ENCODE data around the gene H6PD. TPM values are rescaled to one million over a fixed set of nuclear protein-coding genes. Genes with fewer than 3 reads are reported as not detected.

The H6PD gene
- total and polyA plus RNA-seq, 2 experiments from 2014 or later = 1.2 to 4.7 TPM

GRCh38 chr1:9231648-9232332 lies 2.8 kb upstream of the H6PD start (continued):
- TF ChIP-seq, protein P1, sequence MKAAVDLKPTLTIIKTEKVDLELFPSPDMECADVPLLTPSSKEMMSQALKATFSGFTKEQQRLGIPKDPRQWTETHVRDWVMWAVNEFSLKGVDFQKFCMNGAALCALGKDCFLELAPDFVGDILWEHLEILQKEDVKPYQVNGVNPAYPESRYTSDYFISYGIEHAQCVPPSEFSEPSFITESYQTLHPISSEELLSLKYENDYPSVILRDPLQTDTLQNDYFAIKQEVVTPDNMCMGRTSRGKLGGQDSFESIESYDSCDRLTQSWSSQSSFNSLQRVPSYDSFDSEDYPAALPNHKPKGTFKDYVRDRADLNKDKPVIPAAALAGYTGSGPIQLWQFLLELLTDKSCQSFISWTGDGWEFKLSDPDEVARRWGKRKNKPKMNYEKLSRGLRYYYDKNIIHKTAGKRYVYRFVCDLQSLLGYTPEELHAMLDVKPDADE (IDR thresholded peaks at IDR 0.05) = no peak
- TF ChIP-seq EZH2 (IDR thresholded peaks at IDR 0.05; ENCODE audit: low read depth, unreplicated experiment) (no peak), POLR2AphosphoS5 (IDR thresholded peaks at IDR 0.05; ENCODE audit: low read depth) (no peak)

DNA sequence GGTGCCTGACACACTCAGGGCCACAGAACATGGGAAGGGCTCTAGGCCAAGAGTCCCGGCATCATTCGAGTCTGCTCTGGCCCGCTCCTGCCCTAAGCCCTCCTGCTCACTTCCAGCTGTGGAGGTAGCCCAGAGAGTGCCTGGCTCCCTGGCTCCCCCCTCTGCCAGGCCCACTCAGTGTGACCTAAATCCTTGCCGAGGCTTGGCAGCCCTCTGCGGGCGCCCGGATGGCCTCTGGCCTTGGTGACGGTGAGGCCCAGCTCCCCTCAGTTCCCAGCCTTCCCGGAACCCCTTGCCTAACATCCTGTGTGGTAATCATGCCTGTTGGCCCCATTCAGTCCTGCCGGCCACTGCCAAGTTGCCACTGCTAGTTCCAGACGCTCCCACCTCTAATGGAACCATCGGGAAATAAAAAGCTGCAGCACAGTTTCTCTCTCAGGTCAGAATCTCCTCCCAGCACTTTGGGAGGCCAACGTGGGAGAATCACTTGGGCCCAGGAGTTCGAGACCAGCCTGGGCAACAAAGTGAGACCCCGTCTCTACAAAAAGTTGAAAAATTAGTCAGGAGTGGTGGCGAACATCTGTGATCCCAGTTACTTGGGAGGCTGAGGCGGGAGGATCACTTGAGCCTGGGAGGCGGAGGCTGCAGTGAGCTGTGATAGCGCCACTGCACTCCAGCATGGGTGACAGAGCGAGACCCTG lies 1.2 kb upstream of the H6PD start:
- Histone ChIP-seq H3K27me3 (ENCODE audit: insufficient read depth) (no peaks in the 10 kb centered on the region), H3K9me2 (ENCODE audit: insufficient read depth) (no peaks in the 10 kb centered on the region), H3K27ac (ENCODE audit: low read depth) (no peak overlapping the region), H4K20me1 (replicated peaks; ENCODE audit: insufficient read depth) (no peaks in the 10 kb centered on the region), H3K4me2 (no peak overlapping the region), H3F3A (replicated peaks; ENCODE audit: low read depth) (peaks cover 4% of the 10 kb centered on the region; the same call in 1 of the 2 replicates), H3K4me3 (no peak overlapping the region), H3K36me3 (ENCODE audit: insufficient read depth) (no peaks in the 10 kb centered on the region), H3K4me1 (ENCODE audit: insufficient read depth) (no peaks in the 10 kb centered on the region), H2AFZ (no peak overlapping the region), H3K79me2 (replicated peaks; ENCODE audit: insufficient read depth) (no peaks in the 10 kb centered on the region)
- no peak overlapping the region for H3K27ac Mint-ChIP-seq
- H3K9me3 Mint-ChIP-seq = no peaks in the 10 kb centered on the region
- H3K36me3 Mint-ChIP-seq (ENCODE audit: low read depth) = no peaks in the 10 kb centered on the region; the same call in 2 of the 3 replicates
- H3K27me3 Mint-ChIP-seq (ENCODE audit: insufficient read depth, low read depth, poor library complexity) = peaks cover 10% of the 10 kb centered on the region
- DNase-seq (ENCODE audit: low spot score) = no peak
- H3K4me3 Mint-ChIP-seq = peak overlapping the region; percentile 40; the same call in 1 of the 3 replicates
- H3K4me1 Mint-ChIP-seq = peaks cover 7% of the 10 kb centered on the region
- ATAC-seq = peak; percentile 8; the same call in 1 of the 3 replicates
- no peak for TF ChIP-seq CREB1 (CRISPR knock-in tag; IDR thresholded peaks at IDR 0.05; ENCODE audit: low read depth)
- no peak for TF ChIP-seq NANOG (IDR thresholded peaks at IDR 0.05; ENCODE audit: borderline replicate concordance)
- TF ChIP-seq EZH2 (IDR thresholded peaks at IDR 0.05; ENCODE audit: low read depth, unreplicated experiment) = no peak
- no peak for TF ChIP-seq POLR2AphosphoS5 (IDR thresholded peaks at IDR 0.05; ENCODE audit: low read depth)
- no peak for TF ChIP-seq JUNB (IDR thresholded peaks at IDR 0.05; ENCODE audit: unreplicated experiment)
- TF ChIP-seq, protein P1 (IDR thresholded peaks at IDR 0.05) = no peak
- TF ChIP-seq STAT1 (IDR thresholded peaks at IDR 0.05; ENCODE audit: unreplicated experiment) = no peak
- TF ChIP-seq ZNF331 (CRISPR knock-in tag; IDR thresholded peaks at IDR 0.05; ENCODE audit: low read depth) = no peak
- no peak for TF ChIP-seq CTCF (conservative IDR thresholded peaks at IDR 0.05; ENCODE audit: low read depth in 2 of 2)
- no peak for TF ChIP-seq REST (IDR thresholded peaks at IDR 0.05; ENCODE audit: unreplicated experiment)
- TF ChIP-seq ZNF114 (CRISPR knock-in tag; IDR thresholded peaks at IDR 0.05) = no peak
- TF ChIP-seq EZH2phosphoT487 (IDR thresholded peaks at IDR 0.05; ENCODE audit: unreplicated experiment) = no peak
